Iris pigment epithelial cell (primary cell): Measurements from ENCODE around the gene ABCC6.
"Not testable (repeated sequence)": the region's sequence is repeated elsewhere in the genome, so short reads cannot be mapped to it uniquely, and the experiment has no call there.

Experiments used
- DNase-seq: peaks from one replicate; pipeline ENCODE4 v3.0.0-alpha.2; 2011; ENCODE audit warnings: low read depth

The ABCC6 gene

GRCh38 chr16:16222850-16223661 lies at the start of gene ABCC6:
Gene ABCC6 (minus strand): TSS chr16:16223494. CDS start chr16:16223434, 60 bp downstream.
- not testable (repeated sequence) for DNase-seq

GRCh38 chr16:16272573-16273221 lies 49.4 kb upstream of the ABCC6 start:
- not testable (repeated sequence) for DNase-seq

GRCh38 chr16:16271658-16272057 lies 48.4 kb upstream of the ABCC6 start:
- not testable (repeated sequence) for DNase-seq

- not testable (repeated sequence) for DNase-seq
These were observed 45.0 kb upstream of the ABCC6 start for GRCh38 chr16:16268185-16268808.

GRCh38 chr16:16267708-16268107 lies 44.4 kb upstream of the ABCC6 start:
- DNase-seq: not testable (repeated sequence)

GRCh38 chr16:16265044-16265443 lies 41.8 kb upstream of the ABCC6 start:
- DNase-seq: peak; percentile 1

GRCh38 chr16:16263947-16264346 lies 40.7 kb upstream of the ABCC6 start:
- DNase-seq: not testable (repeated sequence)

- not testable (repeated sequence) for DNase-seq
These were observed 39.8 kb upstream of the ABCC6 start for GRCh38 chr16:16262954-16263555.

GRCh38 chr16:16259971-16260370 lies 36.7 kb upstream of the ABCC6 start:
- DNase-seq: not testable (repeated sequence)

- peak; percentile 1 for DNase-seq
These were observed 35.5 kb upstream of the ABCC6 start for GRCh38 chr16:16258822-16259221.

- not testable (repeated sequence) for DNase-seq
These were observed 34.1 kb upstream of the ABCC6 start for GRCh38 chr16:16257301-16257923.

GRCh38 chr16:16252377-16252776 lies 29.1 kb upstream of the ABCC6 start:
- DNase-seq: not testable (repeated sequence)

GRCh38 chr16:16249621-16250330 lies 26.5 kb upstream of the ABCC6 start:
- DNase-seq: not testable (repeated sequence)

GRCh38 chr16:16247439-16247838 lies 24.1 kb upstream of the ABCC6 start:
- not testable (repeated sequence) for DNase-seq

- DNase-seq: not testable (repeated sequence)
These were observed 23.4 kb upstream of the ABCC6 start for GRCh38 chr16:16246578-16247262.

GRCh38 chr16:16243886-16244285 lies 20.6 kb upstream of the ABCC6 start:
- not testable (repeated sequence) for DNase-seq

- not testable (repeated sequence) for DNase-seq
These were observed 17.4 kb upstream of the ABCC6 start for GRCh38 chr16:16240667-16241066.

GRCh38 chr16:16237738-16238137 lies 14.4 kb upstream of the ABCC6 start:
- not testable (repeated sequence) for DNase-seq

- DNase-seq: not testable (repeated sequence)
These were observed 13.8 kb upstream of the ABCC6 start for GRCh38 chr16:16237071-16237470.

GRCh38 chr16:16232692-16233061 lies 9.4 kb upstream of the ABCC6 start:
- not testable (repeated sequence) for DNase-seq
